ENCODE data around the gene DCP2.

DNA sequence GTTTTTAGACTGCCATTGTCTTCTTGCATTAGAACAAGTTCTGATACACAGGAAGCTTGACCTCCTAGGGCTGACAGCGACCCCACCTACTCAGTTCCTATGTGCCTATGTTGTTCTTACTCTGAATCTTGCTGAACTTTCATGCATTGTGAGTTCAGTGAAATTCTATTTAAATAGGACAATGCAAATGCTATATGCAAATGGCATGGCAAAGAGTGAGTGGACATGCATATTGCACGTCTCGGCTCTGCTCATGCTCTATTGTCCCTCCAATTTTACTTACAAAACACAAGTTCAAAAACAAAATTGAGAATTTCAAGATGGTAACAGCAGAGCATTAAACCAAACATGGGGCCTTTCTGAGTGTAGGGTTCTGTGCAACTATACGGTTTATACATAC is 5.3 kb upstream of the DCP2 start:
- TF ChIP-seq EP300 (IDR thresholded peaks at IDR 0.05): no peak
- no peak for TF ChIP-seq POLR2AphosphoS5 (IDR thresholded peaks at IDR 0.05)
- TF ChIP-seq, protein P1, sequence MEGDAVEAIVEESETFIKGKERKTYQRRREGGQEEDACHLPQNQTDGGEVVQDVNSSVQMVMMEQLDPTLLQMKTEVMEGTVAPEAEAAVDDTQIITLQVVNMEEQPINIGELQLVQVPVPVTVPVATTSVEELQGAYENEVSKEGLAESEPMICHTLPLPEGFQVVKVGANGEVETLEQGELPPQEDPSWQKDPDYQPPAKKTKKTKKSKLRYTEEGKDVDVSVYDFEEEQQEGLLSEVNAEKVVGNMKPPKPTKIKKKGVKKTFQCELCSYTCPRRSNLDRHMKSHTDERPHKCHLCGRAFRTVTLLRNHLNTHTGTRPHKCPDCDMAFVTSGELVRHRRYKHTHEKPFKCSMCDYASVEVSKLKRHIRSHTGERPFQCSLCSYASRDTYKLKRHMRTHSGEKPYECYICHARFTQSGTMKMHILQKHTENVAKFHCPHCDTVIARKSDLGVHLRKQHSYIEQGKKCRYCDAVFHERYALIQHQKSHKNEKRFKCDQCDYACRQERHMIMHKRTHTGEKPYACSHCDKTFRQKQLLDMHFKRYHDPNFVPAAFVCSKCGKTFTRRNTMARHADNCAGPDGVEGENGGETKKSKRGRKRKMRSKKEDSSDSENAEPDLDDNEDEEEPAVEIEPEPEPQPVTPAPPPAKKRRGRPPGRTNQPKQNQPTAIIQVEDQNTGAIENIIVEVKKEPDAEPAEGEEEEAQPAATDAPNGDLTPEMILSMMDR (IDR thresholded peaks at IDR 0.05): no peak

Measured in suprapubic skin (tissue), 4 donors.